HG02759 (cell line): Measurements from ENCODE around the gene KRT72.

Source experiments
- ATAC-seq: cut with Tn5 transposase; IDR thresholded peaks from one replicate; pipeline ENCODE4 v1.9.1; 2021; ENCODE audit warnings: mild to moderate bottlenecking, moderate library complexity; ENCODE audit not compliant: unreplicated experiment

Gene KRT72

GRCh38 chr12:52581481-52581880 is 19.8 kb downstream of the KRT72 start:
- no peak for ATAC-seq

- no peak for ATAC-seq
Measured at GRCh38 chr12:52581066-52581465, 20.2 kb downstream of the KRT72 start.

GRCh38 chr12:52580496-52580895 is 20.8 kb downstream of the KRT72 start:
- ATAC-seq = no peak

GRCh38 chr12:52579468-52580465 is 21.5 kb downstream of the KRT72 start:
- no peak for ATAC-seq

GRCh38 chr12:52578469-52578868 is 22.8 kb downstream of the KRT72 start:
- ATAC-seq = no peak

- ATAC-seq = no peak
Measured at GRCh38 chr12:52577316-52577715, 23.9 kb downstream of the KRT72 start.

GRCh38 chr12:52575948-52576347 is 25.3 kb downstream of the KRT72 start:
- ATAC-seq = no peak

- ATAC-seq = no peak
Measured at GRCh38 chr12:52575256-52575655, 26.0 kb downstream of the KRT72 start.

- ATAC-seq = no peak
Measured at GRCh38 chr12:52573743-52574142, 27.5 kb downstream of the KRT72 start, which contains the start of gene KRT74. Gene KRT74 (minus strand): TSS chr12:52573843. CDS start chr12:52573777, 66 bp downstream.

GRCh38 chr12:52573306-52573705 is 28.0 kb downstream of the KRT72 start:
- no peak for ATAC-seq

GRCh38 chr12:52570511-52570910 is 30.8 kb downstream of the KRT72 start:
- ATAC-seq = no peak

- no peak for ATAC-seq
Measured at GRCh38 chr12:52568111-52568510, 33.2 kb downstream of the KRT72 start.

- no peak for ATAC-seq
Measured at GRCh38 chr12:52566847-52567291, 34.4 kb downstream of the KRT72 start.

GRCh38 chr12:52564582-52564981 is 36.7 kb downstream of the KRT72 start:
- no peak for ATAC-seq

- ATAC-seq = no peak
Measured at GRCh38 chr12:52561880-52562449, 39.3 kb downstream of the KRT72 start.

- ATAC-seq = no peak
Measured at GRCh38 chr12:52559979-52560378, 41.3 kb downstream of the KRT72 start.

GRCh38 chr12:52558781-52559445 is 42.4 kb downstream of the KRT72 start:
- no peak for ATAC-seq

GRCh38 chr12:52557476-52557875 is 43.8 kb downstream of the KRT72 start:
- no peak for ATAC-seq

- ATAC-seq = no peak
Measured at GRCh38 chr12:52555577-52555976, 45.7 kb downstream of the KRT72 start.

GRCh38 chr12:52552681-52553195 is 48.5 kb downstream of the KRT72 start, which contains the start of gene KRT71:
Gene KRT71 (minus strand): TSS chr12:52553145. CDS start chr12:52553077, 68 bp downstream.
- no peak for ATAC-seq

- no peak for ATAC-seq
Measured at GRCh38 chr12:52552055-52552454, 49.2 kb downstream of the KRT72 start.
